ENCODE results near the gene CPNE4.
"Not testable (repeated sequence)": the region's sequence is repeated elsewhere in the genome, so short reads cannot be mapped to it uniquely, and the experiment has no call there.

The CPNE4 gene

GRCh38 chr3:132034486-132035464 lies at the start of gene CPNE4:
Gene CPNE4, minus strand, starts transcription at chr3:132035014.
- DNase-seq (ENCODE audit: low read depth in 2 of 2, low spot score in 1 of 2) = no peak

- DNase-seq (ENCODE audit: low read depth in 2 of 2, low spot score in 1 of 2) = no peak
These were observed 48.9 kb upstream of the CPNE4 start for GRCh38 chr3:132083583-132084279.

GRCh38 chr3:132083159-132083558 lies 48.3 kb upstream of the CPNE4 start:
- DNase-seq (ENCODE audit: low read depth in 2 of 2, low spot score in 1 of 2) = no peak

- DNase-seq (ENCODE audit: low read depth in 2 of 2, low spot score in 1 of 2) = no peak
These were observed 44.3 kb upstream of the CPNE4 start for GRCh38 chr3:132079147-132079546.

- no peak for DNase-seq (ENCODE audit: low read depth in 2 of 2, low spot score in 1 of 2)
These were observed 39.0 kb upstream of the CPNE4 start for GRCh38 chr3:132073771-132074170.

- DNase-seq (ENCODE audit: low read depth in 2 of 2, low spot score in 1 of 2) = no peak
These were observed 36.2 kb upstream of the CPNE4 start for GRCh38 chr3:132071043-132071442.

- DNase-seq (ENCODE audit: low read depth in 2 of 2, low spot score in 1 of 2) = no peak
These were observed 29.3 kb upstream of the CPNE4 start for GRCh38 chr3:132064114-132064513.

GRCh38 chr3:132062535-132062934 lies 27.7 kb upstream of the CPNE4 start:
- DNase-seq (ENCODE audit: low read depth in 2 of 2, low spot score in 1 of 2) = no peak

- no peak for DNase-seq (ENCODE audit: low read depth in 2 of 2, low spot score in 1 of 2)
These were observed 21.1 kb upstream of the CPNE4 start for GRCh38 chr3:132055872-132056271.

GRCh38 chr3:132047209-132047608 lies 12.4 kb upstream of the CPNE4 start:
- no peak for DNase-seq (ENCODE audit: low read depth in 2 of 2, low spot score in 1 of 2)

GRCh38 chr3:132044874-132045273 lies 10.1 kb upstream of the CPNE4 start:
- DNase-seq (ENCODE audit: low read depth in 2 of 2, low spot score in 1 of 2) = not testable (repeated sequence)

- DNase-seq (ENCODE audit: low read depth in 2 of 2, low spot score in 1 of 2) = no peak
These were observed 7.9 kb upstream of the CPNE4 start for GRCh38 chr3:132042681-132043080.

- no peak for DNase-seq (ENCODE audit: low read depth in 2 of 2, low spot score in 1 of 2)
These were observed 3.5 kb upstream of the CPNE4 start for GRCh38 chr3:132038198-132038825.

- DNase-seq (ENCODE audit: low read depth in 2 of 2, low spot score in 1 of 2) = no peak
These were observed 2.8 kb upstream of the CPNE4 start for GRCh38 chr3:132037581-132037980.

- DNase-seq (ENCODE audit: low read depth in 2 of 2, low spot score in 1 of 2) = no peak
These were observed 2.2 kb upstream of the CPNE4 start for GRCh38 chr3:132037056-132037455.

- DNase-seq (ENCODE audit: low read depth in 2 of 2, low spot score in 1 of 2) = no peak
These were observed 723 bp downstream of the CPNE4 start for GRCh38 chr3:132034097-132034485.

GRCh38 chr3:132033471-132033870 lies 1.3 kb downstream of the CPNE4 start:
- DNase-seq (ENCODE audit: low read depth in 2 of 2, low spot score in 1 of 2) = no peak

- DNase-seq (ENCODE audit: low read depth in 2 of 2, low spot score in 1 of 2) = no peak
These were observed 1.9 kb downstream of the CPNE4 start for GRCh38 chr3:132032959-132033358.

GRCh38 chr3:132029182-132029902 lies 5.5 kb downstream of the CPNE4 start:
- DNase-seq (ENCODE audit: low read depth in 2 of 2, low spot score in 1 of 2) = no peak

- no peak for DNase-seq (ENCODE audit: low read depth in 2 of 2, low spot score in 1 of 2)
These were observed 11.9 kb downstream of the CPNE4 start for GRCh38 chr3:132022914-132023313.

- no peak for DNase-seq (ENCODE audit: low read depth in 2 of 2, low spot score in 1 of 2)
These were observed 14.8 kb downstream of the CPNE4 start for GRCh38 chr3:132020058-132020457.

All from stimulated activated CD8-positive, alpha-beta memory T cell treated with anti-CD3 and anti-CD28 coated beads, Interleukin-4, amount 100 ng/mL, for 4 hours (primary cell).